ENCODE data around the gene SLC6A1. TPM values are rescaled to one million over a fixed set of nuclear protein-coding genes. Genes with fewer than 3 reads are reported as not detected.

SLC6A1 gene
- total RNA-seq, 1 donor from 2014 or later, result not detected

DNA sequence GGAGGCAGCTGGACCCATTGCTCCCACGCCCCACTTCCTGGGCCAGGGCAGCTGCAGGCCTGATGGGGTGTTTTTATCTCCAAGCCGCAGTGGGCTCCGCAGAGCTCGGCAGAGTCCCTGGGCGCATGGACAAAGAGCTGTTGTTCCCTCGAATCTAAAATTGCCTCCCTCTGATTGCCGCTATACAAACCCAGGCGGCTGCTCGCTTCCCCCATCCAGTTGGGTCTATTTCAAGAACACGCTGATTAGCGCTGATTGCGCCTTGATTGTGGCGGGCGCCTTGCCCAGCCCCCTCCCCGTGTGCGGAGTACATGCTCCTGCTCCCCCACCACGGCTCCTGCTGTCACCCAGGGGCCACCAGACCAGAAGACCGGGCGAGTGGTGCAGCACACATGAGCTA lies 43.4 kb upstream of the SLC6A1 start:
- TF ChIP-seq, protein P1, sequence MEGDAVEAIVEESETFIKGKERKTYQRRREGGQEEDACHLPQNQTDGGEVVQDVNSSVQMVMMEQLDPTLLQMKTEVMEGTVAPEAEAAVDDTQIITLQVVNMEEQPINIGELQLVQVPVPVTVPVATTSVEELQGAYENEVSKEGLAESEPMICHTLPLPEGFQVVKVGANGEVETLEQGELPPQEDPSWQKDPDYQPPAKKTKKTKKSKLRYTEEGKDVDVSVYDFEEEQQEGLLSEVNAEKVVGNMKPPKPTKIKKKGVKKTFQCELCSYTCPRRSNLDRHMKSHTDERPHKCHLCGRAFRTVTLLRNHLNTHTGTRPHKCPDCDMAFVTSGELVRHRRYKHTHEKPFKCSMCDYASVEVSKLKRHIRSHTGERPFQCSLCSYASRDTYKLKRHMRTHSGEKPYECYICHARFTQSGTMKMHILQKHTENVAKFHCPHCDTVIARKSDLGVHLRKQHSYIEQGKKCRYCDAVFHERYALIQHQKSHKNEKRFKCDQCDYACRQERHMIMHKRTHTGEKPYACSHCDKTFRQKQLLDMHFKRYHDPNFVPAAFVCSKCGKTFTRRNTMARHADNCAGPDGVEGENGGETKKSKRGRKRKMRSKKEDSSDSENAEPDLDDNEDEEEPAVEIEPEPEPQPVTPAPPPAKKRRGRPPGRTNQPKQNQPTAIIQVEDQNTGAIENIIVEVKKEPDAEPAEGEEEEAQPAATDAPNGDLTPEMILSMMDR (IDR thresholded peaks at IDR 0.05; ENCODE audit: insufficient read depth, low read length, poor library complexity, severe bottlenecking), result no peak
- DNase-seq (ENCODE audit: low read depth), result no peak
- Histone ChIP-seq H3K27me3 (ENCODE audit: control insufficient read depth, insufficient read depth, low read length) (peaks cover 16% of the 10 kb centered on the region), H3K36me3 (ENCODE audit: control insufficient read depth, insufficient read depth, low read length) (no peaks in the 10 kb centered on the region), H3K4me3 (ENCODE audit: low read depth, low read length) (no peak overlapping the region)

DNA sequence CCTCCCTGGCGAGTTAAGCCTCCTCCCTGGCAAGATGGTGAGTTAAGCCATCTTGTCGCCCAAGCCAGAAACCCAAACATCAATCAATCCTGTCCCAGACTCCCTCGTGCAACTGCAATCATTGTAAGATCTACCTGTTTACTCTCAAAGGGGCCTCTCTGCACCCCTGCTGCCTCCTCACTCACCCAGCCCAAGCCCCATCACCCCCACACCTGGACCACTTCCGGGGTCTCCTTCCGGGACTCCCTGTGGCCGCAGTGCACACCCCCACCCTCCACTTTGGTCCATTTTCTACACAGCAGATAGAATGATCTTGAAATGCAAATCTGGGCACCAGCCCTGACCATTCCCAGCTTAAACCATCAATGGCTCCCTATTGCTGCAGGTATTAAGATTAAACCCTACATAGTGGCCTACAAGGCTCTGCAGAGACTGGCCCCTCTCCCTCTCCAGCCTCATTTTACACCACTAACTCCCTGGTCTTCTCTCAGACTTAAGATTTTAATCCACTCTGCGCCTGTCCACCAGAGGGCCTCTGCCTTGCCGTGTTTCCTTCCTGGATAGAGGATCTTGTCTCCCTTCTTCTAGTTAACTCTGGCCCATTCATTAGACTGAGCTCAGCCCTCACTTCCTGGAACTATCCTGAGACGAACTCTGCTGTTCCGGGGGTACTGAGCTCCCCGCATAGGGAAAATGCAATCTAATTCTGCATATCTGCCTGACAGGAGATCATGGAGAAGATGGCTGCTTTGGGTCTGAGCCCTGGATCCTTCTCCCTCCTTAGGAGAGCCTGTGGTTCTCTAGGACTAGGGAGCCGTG lies 41.9 kb upstream of the SLC6A1 start:
- Histone ChIP-seq H3K36me3 (ENCODE audit: control insufficient read depth, insufficient read depth, low read length) (no peaks in the 10 kb centered on the region), H3K27me3 (ENCODE audit: control insufficient read depth, insufficient read depth, low read length) (peaks cover 16% of the 10 kb centered on the region), H3K4me3 (ENCODE audit: low read depth, low read length) (no peak overlapping the region)
- TF ChIP-seq, protein P1 (IDR thresholded peaks at IDR 0.05; ENCODE audit: insufficient read depth, low read length, poor library complexity, severe bottlenecking), result peak; percentile 53
- DNase-seq (ENCODE audit: low read depth), result no peak

DNA sequence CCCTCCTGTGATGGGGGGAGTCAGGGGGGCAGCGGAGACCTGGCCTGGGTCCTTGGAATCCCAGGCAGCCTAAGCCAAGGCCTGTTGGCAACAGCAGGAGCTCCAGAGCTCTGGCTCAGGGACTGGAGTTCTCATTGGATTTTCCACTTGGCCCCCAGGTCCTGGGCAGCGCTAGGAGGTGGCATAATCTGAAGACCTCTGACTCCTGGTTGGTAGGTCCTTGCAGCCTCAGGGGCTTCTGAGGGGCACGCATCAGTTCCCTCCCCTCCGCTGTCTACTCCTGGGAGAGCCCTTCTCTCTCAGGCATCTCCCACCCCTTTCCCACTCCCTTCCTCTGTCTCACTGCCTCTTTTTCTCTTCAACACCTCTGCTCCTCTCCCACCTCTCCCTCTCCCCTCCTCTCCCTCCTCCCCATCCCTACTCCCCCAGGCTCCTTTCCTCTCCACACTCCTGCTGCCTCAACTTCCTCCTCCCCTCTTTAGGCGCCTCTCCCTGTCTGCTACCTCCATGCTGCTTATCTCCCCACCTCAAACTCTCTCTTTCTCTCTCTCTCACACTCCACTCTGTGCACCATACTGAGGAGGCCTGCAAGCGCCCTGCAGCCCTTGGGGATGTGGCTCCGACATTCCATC lies 41.1 kb upstream of the SLC6A1 start:
- Histone ChIP-seq H3K4me3 (ENCODE audit: low read depth, low read length) (no peak overlapping the region), H3K36me3 (ENCODE audit: control insufficient read depth, insufficient read depth, low read length) (no peaks in the 10 kb centered on the region), H3K27me3 (ENCODE audit: control insufficient read depth, insufficient read depth, low read length) (peaks cover 18% of the 10 kb centered on the region)
- TF ChIP-seq, protein P1 (IDR thresholded peaks at IDR 0.05; ENCODE audit: insufficient read depth, low read length, poor library complexity, severe bottlenecking), result no peak
- DNase-seq (ENCODE audit: low read depth), result no peak

DNA sequence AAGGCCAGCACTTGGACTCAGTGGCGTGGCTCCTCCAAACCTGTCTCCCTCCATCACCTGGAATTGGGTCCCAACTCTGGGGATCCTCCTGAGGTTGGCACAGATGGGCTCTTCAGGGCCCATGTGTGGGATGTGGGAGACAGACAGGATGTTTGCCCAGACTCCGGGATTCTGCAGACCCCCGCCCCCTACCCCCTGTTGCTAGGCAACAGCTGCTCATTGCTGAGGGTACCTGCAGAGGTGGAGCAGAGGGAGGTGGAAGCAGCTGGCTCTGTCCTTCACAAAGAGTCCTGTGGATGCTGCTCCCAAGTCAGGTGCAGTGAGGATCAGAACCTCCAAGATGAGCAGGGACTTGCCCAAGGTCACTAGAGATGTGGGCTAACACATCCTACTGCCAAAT lies 40.0 kb upstream of the SLC6A1 start:
- DNase-seq (ENCODE audit: low read depth), result no peak
- TF ChIP-seq, protein P1 (IDR thresholded peaks at IDR 0.05; ENCODE audit: insufficient read depth, low read length, poor library complexity, severe bottlenecking), result no peak
- no peak overlapping the region for H3K4me3 ChIP-seq (ENCODE audit: low read depth, low read length)
- H3K36me3 ChIP-seq (ENCODE audit: control insufficient read depth, insufficient read depth, low read length), result no peaks in the 10 kb centered on the region
- peaks cover 21% of the 10 kb centered on the region for H3K27me3 ChIP-seq (ENCODE audit: control insufficient read depth, insufficient read depth, low read length)

DNA sequence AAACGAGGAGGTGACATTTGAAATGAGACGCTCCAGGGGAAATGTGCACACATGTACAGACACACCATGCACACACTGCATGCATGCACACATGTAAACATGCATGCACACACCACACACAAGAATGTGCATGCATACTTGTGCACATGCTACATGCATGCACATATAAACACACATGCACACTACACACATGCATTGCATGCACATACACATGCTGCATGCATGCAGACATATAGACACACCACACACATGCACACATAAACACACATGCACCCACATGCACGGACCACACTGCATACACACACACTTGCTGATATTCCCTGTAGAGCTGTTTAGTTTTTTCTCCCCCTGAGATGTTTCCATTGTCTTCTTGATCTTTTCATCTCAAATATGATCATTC lies 37.8 kb upstream of the SLC6A1 start:
- TF ChIP-seq, protein P1 (IDR thresholded peaks at IDR 0.05; ENCODE audit: insufficient read depth, low read length, poor library complexity, severe bottlenecking), result no peak
- peaks cover 19% of the 10 kb centered on the region for H3K27me3 ChIP-seq (ENCODE audit: control insufficient read depth, insufficient read depth, low read length)

More for the DNA sequence above, 37.8 kb upstream of the SLC6A1 start:
- no peak for DNase-seq (ENCODE audit: low read depth)
- H3K36me3 ChIP-seq (ENCODE audit: control insufficient read depth, insufficient read depth, low read length), result no peaks in the 10 kb centered on the region
- H3K4me3 ChIP-seq (ENCODE audit: low read depth, low read length), result no peak overlapping the region
